Subcutaneous adipose tissue (tissue), 4 donors: ENCODE measurements around the gene GATA5. TPM values are rescaled to one million over a fixed set of nuclear protein-coding genes. Genes with fewer than 3 reads are reported as not detected.

Experiments
- CTCF ChIP-seq: fragments of 450-650 bp; IDR thresholded peaks from one replicate; pipeline ENCODE4 v1.5.1; 2016; ENCODE audit warnings: low read depth, mild to moderate bottlenecking, control low read depth, antibody characterized with exemption, moderate library complexity
- total RNA-seq, 4 donors: library from RNA; depleted of rRNA; stranded (reverse); fragments of >200 nt; gene quantifications; one replicate each; pipeline ENCODE4 v1.1.0, GENCODE V29; 2016

Gene GATA5
- total RNA-seq, 4 donors from 2014 or later = not detected

- TF ChIP-seq CTCF = no peak
Measured at GRCh38 chr20:62425281-62426058, 50.3 kb downstream of the GATA5 start.

- no peak for TF ChIP-seq CTCF
Measured at GRCh38 chr20:62424249-62425107, 51.3 kb downstream of the GATA5 start.

- no peak for TF ChIP-seq CTCF
Measured at GRCh38 chr20:62423326-62423706, 52.5 kb downstream of the GATA5 start.

GRCh38 chr20:62422636-62423325, 53.0 kb downstream of the GATA5 start:
- no peak for TF ChIP-seq CTCF

- no peak for TF ChIP-seq CTCF
Measured at GRCh38 chr20:62421716-62421990, 54.1 kb downstream of the GATA5 start.

- no peak for TF ChIP-seq CTCF
Measured at GRCh38 chr20:62420846-62421715, 54.7 kb downstream of the GATA5 start.
